Ovary (tissue), 9 donors: ENCODE data around the gene TMEM243. TPM values are rescaled to one million over a fixed set of nuclear protein-coding genes. Genes with fewer than 3 reads are reported as not detected.
A peak's percentile ranks its signal among the peaks of the same experiment; 100 is the strongest.

Experiments used
- DNase-seq, 5 donors: peaks; one replicate each; pipeline ENCODE4 v3.0.0-alpha.2; 2019 to 2020
- H3K27ac ChIP-seq, 2 donors: fragments of 200-600 bp; one replicate each; pipeline versions ENCODE4 v1.5.1 to v1.8.0; 2019 to 2022
- H3K27me3 ChIP-seq: fragments of 200-600 bp; one replicate; pipeline ENCODE4 v1.8.0; 2022
- H3K36me3 ChIP-seq: fragments of 200-600 bp; sonication (generic); one replicate; pipeline ENCODE4 v1.5.1; 2019
- H3K4me1 ChIP-seq: one replicate; pipeline ENCODE4 v1.8.1; 2013; ENCODE audit warnings: mild to moderate bottlenecking, moderate library complexity; ENCODE audit not compliant: insufficient read depth
- H3K4me3 ChIP-seq: fragments of 200-600 bp; sonication (generic); one replicate; pipeline ENCODE4 v1.5.1; 2017
- H3K9me3 ChIP-seq, 2 donors: fragments of 200-600 bp in 1 of 2; sonication (generic) in 1 of 2; one replicate each; pipeline versions ENCODE4 v1.5.1 to v1.8.1; 2013 to 2019; ENCODE audit warnings: mild to moderate bottlenecking in 1 of 2, moderate library complexity in 1 of 2
- CTCF ChIP-seq, 3 donors: fragments of 450-650 bp in 2 of 3; fragments of 200-600 bp in 1 of 3; IDR thresholded peaks; one replicate each; pipeline versions ENCODE4 v1.5.1 to v1.8.0; 2016 to 2022; ENCODE audit warnings: antibody characterized with exemption in 3 of 3, mild to moderate bottlenecking in 1 of 3
- EP300 ChIP-seq: sonication (generic); formaldehyde crosslinking; IDR thresholded peaks from one replicate; pipeline ENCODE4 v1.6.1; 2017; ENCODE audit warnings: antibody characterized with exemption
- POLR2A ChIP-seq: fragments of 450-650 bp; IDR thresholded peaks from one replicate; pipeline ENCODE4 v1.6.1; 2017; ENCODE audit warnings: antibody characterized with exemption, mild to moderate bottlenecking, moderate library complexity
- WGBS, 3 donors: extraction: QIAGEN DNeasy Blood & Tissue Kit in 1 of 3; methylation state at CpG; one replicate each; pipeline versions ENCODE4 v1.1.5 to v1.1.7; 2013 to 2017; 5-methylcytosine and 5-hydroxymethylcytosine counted together
- intact Hi-C, 4 donors: fragments of 100-400 bp; cut with DNase I; formaldehyde crosslinking; loops; one replicate each; pipeline versions ENCODE4 v1.11.0 to v1.15.1; 2022 to 2023
- polyA plus RNA-seq, 2 donors: library from polyadenylated mRNA; stranded (reverse); fragments of 200-250 nt in 1 of 2; fragments of 350-450 nt in 1 of 2; fragmentation: Illumina TruSeq in 1 of 2; extraction: RNeasy Lipid Tissue Mini Kit (QIAGEN cat#74804) in 1 of 2; gene quantifications; one replicate each; pipeline ENCODE4 v1.2.3, GENCODE V29; 2013 to 2014
- total RNA-seq, 7 donors: library from RNA; depleted of rRNA in 2 of 7; stranded (reverse); fragments of >200 nt in 2 of 7; fragmentation: NEBNext Ultra II Directional in 3 of 7; extraction: Animal tissue kit (Norgen Biotek cat#: 25700) in 3 of 7; gene quantifications; one replicate each; pipeline versions ENCODE4 v1.1.0 to v1.2.4, GENCODE V29; 2016 to 2023
- donor health status: DM: no; HTN: no; CAD: no; lungs with moderate emphysema.
- donor health status: DM: no; HTN: no; CAD: no.
- donor health status: Bipolar disorder and iron deficiency.
- donor health status: DM: yes; HTN: yes; CAD: no.
- donor health status: DM: no; HTN: no; CAD: no.
- donor health status: DM: yes; HTN: yes; CAD: no.

TMEM243 gene
- total and polyA plus RNA-seq, 9 donors, result 23.4 to 57.8 (median 32.1) TPM

- H3K36me3 ChIP-seq, result no peaks in the 10 kb centered on the region
- H3K4me3 ChIP-seq, result peak overlapping the region; percentile 88
- no peak overlapping the region for H3K27ac ChIP-seq
- 41 to 51% (median 46%) methylated on average over 9 of the region's 9 CpGs for WGBS, 3 donors
- H3K4me1 ChIP-seq, result peaks cover 4% of the 10 kb centered on the region
- no peaks in the 10 kb centered on the region for H3K9me3 ChIP-seq
- intact Hi-C loops, result loop anchor here in 2 of 4 donors (2.0 to 10.0 kb wide), 2 partner anchors 63 kb away; partner anchors contain the start of gene DMTF1 (in 1 of the 2)
- no peaks in the 10 kb centered on the region for H3K27me3 ChIP-seq
- DNase-seq, result no peak
- TF ChIP-seq POLR2A (no peak), CTCF (IDR thresholded peaks at IDR 0.05) (no peak)
These were observed 1.4 kb downstream of the TMEM243 start for GRCh38 chr7:87217983-87218653.

GRCh38 chr7:87216701-87217508, 2.6 kb downstream of the TMEM243 start:
- no peak overlapping the region for H3K4me3 ChIP-seq
- H3K36me3 ChIP-seq, result no peaks in the 10 kb centered on the region
- H3K27me3 ChIP-seq, result no peaks in the 10 kb centered on the region
- no peak for TF ChIP-seq EP300
- TF ChIP-seq CTCF (IDR thresholded peaks at IDR 0.05), result no peak
- no peak for TF ChIP-seq POLR2A
- intact Hi-C loops, result loop anchor here in 2 of 4 donors (2.0 to 10.0 kb wide), 2 partner anchors 62 kb away; partner anchors contain the start of gene DMTF1 (in 1 of the 2)
- no peak overlapping the region for H3K27ac ChIP-seq
- 72 to 78% (median 75%) methylated on average over 5 of the region's 5 CpGs for WGBS, 3 donors
- H3K4me1 ChIP-seq, result peaks cover 5% of the 10 kb centered on the region
- DNase-seq, result no peak
- no peaks in the 10 kb centered on the region for H3K9me3 ChIP-seq

- Histone ChIP-seq H3K4me3 (no peak overlapping the region), H3K9me3 (no peaks in the 10 kb centered on the region), H3K4me1 (peaks cover 5% of the 10 kb centered on the region), H3K36me3 (no peaks in the 10 kb centered on the region), H3K27ac (no peak overlapping the region), H3K27me3 (no peaks in the 10 kb centered on the region)
- 96 to 99% (median 98%) methylated on average over 3 of the region's 3 CpGs for WGBS, 3 donors
- DNase-seq, result no peak
- intact Hi-C loops, result loop anchor here in 1 of 4 donors (10.0 kb wide), 1 partner anchor 60 kb away; the partner anchor contains the start of gene DMTF1
- no peak for TF ChIP-seq EP300
These were observed 4.5 kb downstream of the TMEM243 start for GRCh38 chr7:87215046-87215445.

GRCh38 chr7:87213811-87214210, 5.7 kb downstream of the TMEM243 start:
- no peaks in the 10 kb centered on the region for H3K27me3 ChIP-seq
- H3K27ac ChIP-seq, result no peak overlapping the region
- WGBS, 3 donors, result 53 to 64% (median 62%) methylated on average over 2 of the region's 2 CpGs
- no peak for TF ChIP-seq POLR2A
- no peak for TF ChIP-seq CTCF (IDR thresholded peaks at IDR 0.05)
- no peak for TF ChIP-seq EP300
- H3K36me3 ChIP-seq, result no peaks in the 10 kb centered on the region
- H3K4me3 ChIP-seq, result no peak overlapping the region
- intact Hi-C loops, result loop anchor here in 1 of 4 donors (10.0 kb wide), 1 partner anchor 59 kb away; the partner anchor contains the start of gene DMTF1
- H3K9me3 ChIP-seq, result no peaks in the 10 kb centered on the region
- DNase-seq, result no peak
- H3K4me1 ChIP-seq, result peaks cover 5% of the 10 kb centered on the region
